GM19395 (cell line): ENCODE measurements around the gene RNF130.

Source experiments
- ATAC-seq: cut with Tn5 transposase; IDR thresholded peaks from one replicate; pipeline ENCODE4 v1.9.1; 2021; ENCODE audit warnings: mild to moderate bottlenecking, moderate library complexity; ENCODE audit not compliant: unreplicated experiment

RNF130 gene

GRCh38 chr5:180060192-180060591, 11.4 kb downstream of the RNF130 start:
- ATAC-seq, result no peak

- no peak for ATAC-seq
These were observed 12.2 kb downstream of the RNF130 start for GRCh38 chr5:180059326-180059725.

- no peak for ATAC-seq
These were observed 15.4 kb downstream of the RNF130 start for GRCh38 chr5:180056153-180056552.

GRCh38 chr5:180054226-180054625, 17.3 kb downstream of the RNF130 start:
- ATAC-seq, result no peak

DNA sequence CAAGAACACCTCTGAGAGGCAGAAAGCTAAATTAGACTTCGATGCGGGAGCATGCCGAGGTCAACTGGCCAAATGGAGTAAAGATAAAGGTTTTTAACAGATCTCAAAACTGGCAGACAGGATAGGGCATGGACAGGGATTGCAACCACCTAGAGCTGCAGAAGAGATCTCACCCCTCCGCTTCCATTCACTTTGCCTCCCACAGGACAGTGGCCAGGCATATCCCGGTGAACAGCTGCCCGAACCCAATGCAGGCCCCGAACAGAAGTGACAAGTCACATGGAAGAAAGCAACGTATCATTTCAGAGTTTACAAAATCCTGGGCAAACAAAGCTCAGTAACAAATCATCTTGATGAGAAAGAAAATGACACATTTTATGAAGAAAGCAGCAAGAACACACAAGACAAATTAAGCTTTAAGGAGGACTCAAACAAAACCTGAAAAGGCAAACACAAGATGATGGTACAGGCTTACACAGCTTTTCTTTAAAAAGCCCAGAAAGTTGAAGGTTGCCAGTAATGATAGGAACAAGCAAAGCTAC, 18.4 kb downstream of the RNF130 start:
- ATAC-seq, result no peak

- ATAC-seq, result no peak
These were observed 19.2 kb downstream of the RNF130 start for GRCh38 chr5:180052211-180052818.

GRCh38 chr5:180050121-180050940, 21.2 kb downstream of the RNF130 start:
- no peak for ATAC-seq

GRCh38 chr5:180049185-180049548, 22.4 kb downstream of the RNF130 start:
- no peak for ATAC-seq

GRCh38 chr5:180047667-180048066, 23.9 kb downstream of the RNF130 start:
- no peak for ATAC-seq

- no peak for ATAC-seq
These were observed 24.9 kb downstream of the RNF130 start for GRCh38 chr5:180046656-180047055.

GRCh38 chr5:180045889-180046499, 25.6 kb downstream of the RNF130 start:
- ATAC-seq, result no peak

GRCh38 chr5:180043377-180043776, 28.2 kb downstream of the RNF130 start:
- ATAC-seq, result no peak

- no peak for ATAC-seq
These were observed 30.0 kb downstream of the RNF130 start for GRCh38 chr5:180041301-180042274.

GRCh38 chr5:180040287-180041214, 31.0 kb downstream of the RNF130 start:
- no peak for ATAC-seq

DNA sequence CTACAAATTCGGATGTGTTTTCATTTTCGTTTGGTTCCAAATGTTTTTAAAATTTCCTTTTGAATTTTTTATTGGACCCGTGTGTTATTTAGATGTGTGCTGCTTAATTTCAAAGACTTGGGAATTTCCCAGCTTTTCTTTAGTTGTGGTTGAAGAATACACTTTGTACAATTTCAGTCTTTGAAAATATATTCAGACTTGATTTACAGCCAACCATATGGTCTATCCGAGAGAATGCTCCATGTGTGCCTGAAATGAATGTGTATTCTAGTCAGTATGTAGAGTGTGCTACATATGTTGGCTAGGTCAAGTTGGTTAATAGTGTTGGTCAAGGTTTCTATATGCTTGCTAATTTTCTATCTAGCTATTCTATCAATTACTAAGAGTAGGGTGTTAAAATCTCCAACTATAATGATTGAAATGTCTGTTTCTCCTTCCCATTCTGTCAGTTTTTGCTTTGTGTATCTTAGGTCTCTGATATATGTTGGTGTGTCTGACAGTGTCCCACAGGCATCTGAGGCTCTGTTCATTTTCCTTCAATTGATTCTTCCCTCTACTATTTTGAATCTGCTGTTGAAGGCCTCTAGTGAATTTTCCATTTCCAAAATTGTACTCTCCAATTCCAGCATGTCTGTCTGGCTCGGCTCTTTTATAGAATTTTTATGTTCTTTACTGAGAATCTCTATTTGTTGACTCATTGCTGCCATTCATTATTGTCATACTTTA, 36.2 kb downstream of the RNF130 start:
- no peak for ATAC-seq

DNA sequence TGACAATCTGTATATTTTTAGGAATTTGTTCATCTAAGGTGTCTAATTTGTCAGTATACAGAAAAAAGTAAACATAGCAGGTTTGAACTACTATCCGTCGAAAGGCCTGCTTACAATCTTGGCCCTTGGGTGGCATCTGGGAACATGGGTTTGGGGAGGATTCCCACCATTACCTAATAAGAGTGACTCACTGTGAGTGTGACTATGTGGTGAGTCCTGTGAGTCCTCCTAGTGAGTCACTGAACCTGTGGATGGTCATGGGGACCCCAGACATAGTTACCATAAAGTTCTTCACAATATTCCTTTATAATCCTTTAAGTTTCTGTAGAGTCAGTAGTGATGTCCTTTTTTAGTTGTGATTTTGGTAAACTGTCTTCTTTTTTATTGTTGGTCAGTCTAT, 37.0 kb downstream of the RNF130 start:
- ATAC-seq, result no peak

DNA sequence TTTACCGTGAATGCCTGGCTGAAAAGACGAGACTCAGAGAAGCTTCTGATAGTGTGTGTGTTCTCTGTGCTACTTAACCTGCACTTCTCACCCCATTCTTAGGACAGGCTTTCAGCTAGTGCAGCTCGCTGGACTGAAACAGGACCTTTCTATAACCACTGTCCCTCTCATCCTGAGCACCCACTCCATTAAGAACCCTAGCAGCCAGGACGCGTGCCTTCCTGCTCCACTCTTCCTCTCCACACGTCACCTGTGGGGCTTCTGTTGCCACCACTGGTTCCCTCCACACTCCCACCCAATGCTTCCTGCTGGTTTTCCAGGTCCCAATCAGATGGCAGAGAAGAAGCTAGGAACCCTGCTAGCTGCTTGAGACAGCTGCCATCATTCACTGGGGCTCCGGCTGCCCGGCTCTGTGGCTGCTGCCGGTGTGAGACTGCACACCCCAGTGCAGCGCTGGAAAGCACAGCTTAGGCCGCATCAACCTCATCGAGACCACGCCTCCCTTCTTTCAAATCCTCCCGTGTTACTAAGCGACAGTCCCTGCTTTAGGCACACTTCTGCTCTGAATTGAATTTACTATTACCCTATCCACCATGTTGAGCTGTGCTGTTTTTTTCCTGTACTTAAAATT, 44.0 kb downstream of the RNF130 start:
- no peak for ATAC-seq

DNA sequence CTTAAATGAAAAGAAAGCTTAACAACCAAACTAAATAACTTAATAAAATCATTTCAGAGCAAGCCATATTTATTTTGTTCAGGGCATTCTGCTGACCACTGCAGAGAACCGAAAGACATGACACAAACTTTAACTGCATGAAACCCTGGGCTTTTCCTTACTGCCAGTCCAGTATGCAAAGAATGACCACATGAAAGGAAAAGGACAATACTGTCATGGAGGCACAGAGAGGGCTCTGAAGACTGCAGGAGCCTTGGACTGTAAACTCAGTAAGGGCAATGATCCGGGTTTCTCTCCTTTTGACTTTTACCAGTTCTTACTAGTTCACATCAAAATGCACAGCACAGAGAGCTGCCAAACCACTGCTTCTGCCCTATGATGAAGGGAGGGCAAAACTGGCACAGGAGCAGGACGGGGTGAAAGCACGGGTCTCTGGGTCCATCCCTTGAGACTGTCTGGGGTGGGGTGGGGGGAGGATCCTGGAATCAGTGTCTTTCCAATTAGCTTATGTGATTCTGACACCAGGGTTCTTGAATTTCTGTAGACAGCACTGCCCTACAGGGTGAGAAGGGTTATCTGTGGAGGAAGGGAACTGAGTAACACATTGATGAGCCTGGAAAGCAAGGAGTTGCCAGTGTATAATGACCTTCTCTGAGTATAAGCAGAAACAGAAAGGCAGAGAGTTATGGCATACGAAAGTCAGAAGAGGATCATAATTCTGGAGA, 44.7 kb downstream of the RNF130 start:
- no peak for ATAC-seq
